ENCODE data around the gene DHRS3. TPM values are rescaled to one million over a fixed set of nuclear protein-coding genes. Genes with fewer than 3 reads are reported as not detected.

Gene DHRS3
- total RNA-seq, 1 experiment from 2014 or later = 37.7 TPM

- H3K27ac Mint-ChIP-seq = no peak overlapping the region
- ATAC-seq (no peak), DNase-seq (ENCODE audit: low spot score) (no peak)
- H3K27me3 Mint-ChIP-seq (ENCODE audit: low read depth) = no peaks in the 10 kb centered on the region
- ChIA-PET CTCF (interaction anchor here (0.7 kb wide), 1 partner anchor 9 kb away, joined by 3 read pairs; no protein-coding TSS in a partner anchor), POLR2A (no interaction called here)
- TF ChIP-seq ZNF512 (CRISPR knock-in tag; IDR thresholded peaks at IDR 0.05; ENCODE audit: borderline replicate concordance) (no peak), NFATC4 (CRISPR knock-in tag; IDR thresholded peaks at IDR 0.05) (no peak), SOX15 (CRISPR knock-in tag; IDR thresholded peaks at IDR 0.05) (no peak), SMAD3 (CRISPR knock-in tag; IDR thresholded peaks at IDR 0.05; ENCODE audit: borderline replicate concordance) (no peak), ARID4B (CRISPR knock-in tag; IDR thresholded peaks at IDR 0.05; ENCODE audit: borderline replicate concordance) (no peak), IRF2 (CRISPR knock-in tag; IDR thresholded peaks at IDR 0.05; ENCODE audit: borderline replicate concordance, low read depth) (no peak), ZNF281 (CRISPR knock-in tag; IDR thresholded peaks at IDR 0.05) (no peak), ZNF317 (CRISPR knock-in tag; IDR thresholded peaks at IDR 0.05; ENCODE audit: borderline replicate concordance, low read depth) (no peak), STAT6 (CRISPR knock-in tag; conservative IDR thresholded peaks at IDR 0.05; ENCODE audit: low read depth) (no peak), ZMAT4 (CRISPR knock-in tag; IDR thresholded peaks at IDR 0.05) (no peak), FOXP1 (CRISPR knock-in tag; IDR thresholded peaks at IDR 0.05; ENCODE audit: borderline replicate concordance) (no peak), NFE2L1 (CRISPR knock-in tag; IDR thresholded peaks at IDR 0.05) (no peak), JAZF1 (CRISPR knock-in tag; IDR thresholded peaks at IDR 0.05) (no peak), PREB (CRISPR knock-in tag; IDR thresholded peaks at IDR 0.05; ENCODE audit: borderline replicate concordance) (no peak), CDX4 (CRISPR knock-in tag; IDR thresholded peaks at IDR 0.05; ENCODE audit: borderline replicate concordance) (no peak)
- no peaks in the 10 kb centered on the region for H3K36me3 Mint-ChIP-seq
- H3K4me3 Mint-ChIP-seq = no peak overlapping the region
- peaks cover 4% of the 10 kb centered on the region for H3K4me1 Mint-ChIP-seq
- no peaks in the 10 kb centered on the region for H3K9me3 Mint-ChIP-seq
These were observed 87.4 kb downstream of the DHRS3 start for GRCh38 chr1:12530462-12531178.

All from WTC11 (cell line).